SU-DHL-6 (cell line): ENCODE data around the gene ACAN.

Source experiments
- H2AFZ ChIP-seq: fragments of 200-600 bp; sonication (generic); 2 replicates; pipeline ENCODE4 v1.6.1; 2014; ENCODE audit warnings: low read depth, mild to moderate bottlenecking, moderate library complexity, mixed read lengths, antibody characterized with exemption, low read length; ENCODE audit not compliant: severe bottlenecking
- H3F3A ChIP-seq: fragments of 200-600 bp; shearing (Covaris generic); 2 replicates; pipeline ENCODE4 v1.6.0; 2016; ENCODE audit warnings: antibody characterized with exemption, mild to moderate bottlenecking; ENCODE audit not compliant: insufficient read depth
- H3K27ac ChIP-seq: fragments of 200-600 bp; sonication (generic); 2 replicates; pipeline ENCODE4 v1.5.1; 2016; ENCODE audit warnings: low read depth, mild to moderate bottlenecking, low read length, moderate library complexity, mixed read lengths
- H3K27me3 ChIP-seq: fragments of 200-600 bp; sonication (generic), shearing (Covaris generic); 2 replicates; pipeline ENCODE4 v1.6.0; 2014; ENCODE audit warnings: mild to moderate bottlenecking, low read length
- H3K36me3 ChIP-seq: fragments of 200-600 bp; sonication (generic); 2 replicates; pipeline ENCODE4 v1.6.1; 2014; ENCODE audit warnings: mild to moderate bottlenecking, low read length, mixed read lengths
- H3K4me2 ChIP-seq: fragments of 300-600, 200-600 bp; shearing (Covaris generic), sonication (generic); 2 replicates; pipeline ENCODE4 v1.6.0; 2014; ENCODE audit warnings: low read length, low read depth, mild to moderate bottlenecking; ENCODE audit not compliant: poor library complexity, severe bottlenecking
- H3K4me3 ChIP-seq: fragments of 200-600 bp; sonication (generic); 2 replicates; pipeline ENCODE4 v1.5.1; 2014; ENCODE audit warnings: antibody characterized with exemption, low read length, mild to moderate bottlenecking, mixed read lengths; ENCODE audit not compliant: insufficient read depth, poor library complexity, severe bottlenecking
- H3K79me2 ChIP-seq: fragments of 200-600 bp; sonication (generic); 2 replicates; pipeline ENCODE4 v1.6.1; 2014; ENCODE audit warnings: mild to moderate bottlenecking, low read length, moderate library complexity; ENCODE audit not compliant: insufficient read depth
- H3K9ac ChIP-seq: fragments of 200-600 bp; sonication (generic); 2 replicates; pipeline ENCODE4 v1.7.0; 2014; ENCODE audit warnings: mild to moderate bottlenecking, low read length
- H3K9me2 ChIP-seq: fragments of 200-600 bp; sonication (generic); replicated peaks from 2 replicates; pipeline ENCODE4 v1.6.1; 2014; ENCODE audit warnings: low read length; ENCODE audit not compliant: insufficient read depth
- H3K9me3 ChIP-seq: fragments of 200-600 bp; sonication (generic); 2 replicates; pipeline ENCODE4 v1.6.1; 2014; ENCODE audit warnings: low read length, mixed read lengths; ENCODE audit not compliant: insufficient read depth
- H4K20me1 ChIP-seq: fragments of 200-600 bp; sonication (generic); 2 replicates; pipeline ENCODE4 v1.6.1; 2014; ENCODE audit warnings: low read depth, mild to moderate bottlenecking, antibody characterized with exemption, low read length, moderate library complexity, mixed read lengths
- EZH2phosphoT487 ChIP-seq: fragments of 200-600 bp; sonication (generic), shearing (Covaris generic); conservative IDR thresholded peaks from 2 replicates; pipeline ENCODE4 v1.6.1; 2018; ENCODE audit warnings: mild to moderate bottlenecking, antibody characterized with exemption, low read length, moderate library complexity, mixed read lengths
- TF ChIP-seq, protein P1 (sequence below): fragments of 200-600 bp; sonication (generic); IDR thresholded peaks from one replicate; pipeline ENCODE4 v1.5.1; 2017; ENCODE audit warnings: antibody characterized with exemption, mild to moderate bottlenecking, low read length, moderate library complexity; ENCODE audit not compliant: insufficient read depth, poor library complexity, severe bottlenecking

ACAN gene

DNA sequence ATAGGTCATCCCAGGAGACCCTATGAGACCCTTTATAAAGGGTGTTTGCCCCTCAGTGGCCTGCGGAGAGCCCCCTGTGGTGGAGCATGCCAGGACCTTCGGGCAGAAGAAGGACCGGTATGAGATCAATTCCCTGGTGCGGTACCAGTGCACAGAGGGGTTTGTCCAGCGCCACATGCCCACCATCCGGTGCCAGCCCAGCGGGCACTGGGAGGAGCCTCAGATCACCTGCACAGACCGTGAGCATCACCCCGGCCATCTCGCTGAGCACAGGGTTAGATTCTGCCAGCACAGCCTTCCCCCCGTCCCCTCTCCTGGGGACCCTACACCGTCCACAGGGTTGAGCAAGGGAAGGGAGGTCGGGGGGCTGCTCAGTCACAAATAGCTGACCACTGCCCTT lies 70.5 kb downstream of the ACAN start:
- no peaks in the 10 kb centered on the region for H3K9me3 ChIP-seq
- H3K79me2 ChIP-seq: no peaks in the 10 kb centered on the region
- TF ChIP-seq, protein P1, sequence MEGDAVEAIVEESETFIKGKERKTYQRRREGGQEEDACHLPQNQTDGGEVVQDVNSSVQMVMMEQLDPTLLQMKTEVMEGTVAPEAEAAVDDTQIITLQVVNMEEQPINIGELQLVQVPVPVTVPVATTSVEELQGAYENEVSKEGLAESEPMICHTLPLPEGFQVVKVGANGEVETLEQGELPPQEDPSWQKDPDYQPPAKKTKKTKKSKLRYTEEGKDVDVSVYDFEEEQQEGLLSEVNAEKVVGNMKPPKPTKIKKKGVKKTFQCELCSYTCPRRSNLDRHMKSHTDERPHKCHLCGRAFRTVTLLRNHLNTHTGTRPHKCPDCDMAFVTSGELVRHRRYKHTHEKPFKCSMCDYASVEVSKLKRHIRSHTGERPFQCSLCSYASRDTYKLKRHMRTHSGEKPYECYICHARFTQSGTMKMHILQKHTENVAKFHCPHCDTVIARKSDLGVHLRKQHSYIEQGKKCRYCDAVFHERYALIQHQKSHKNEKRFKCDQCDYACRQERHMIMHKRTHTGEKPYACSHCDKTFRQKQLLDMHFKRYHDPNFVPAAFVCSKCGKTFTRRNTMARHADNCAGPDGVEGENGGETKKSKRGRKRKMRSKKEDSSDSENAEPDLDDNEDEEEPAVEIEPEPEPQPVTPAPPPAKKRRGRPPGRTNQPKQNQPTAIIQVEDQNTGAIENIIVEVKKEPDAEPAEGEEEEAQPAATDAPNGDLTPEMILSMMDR: no peak
- TF ChIP-seq EZH2phosphoT487: no peak
- H2AFZ ChIP-seq: no peak overlapping the region
- H3K27ac ChIP-seq: no peak overlapping the region
- H3K4me2 ChIP-seq: no peak overlapping the region
- no peaks in the 10 kb centered on the region for H3K9me2 ChIP-seq
- no peaks in the 10 kb centered on the region for H4K20me1 ChIP-seq
- H3K4me3 ChIP-seq: no peak overlapping the region
- no peaks in the 10 kb centered on the region for H3K36me3 ChIP-seq
- H3F3A ChIP-seq: no peaks in the 10 kb centered on the region
- no peaks in the 10 kb centered on the region for H3K27me3 ChIP-seq
- H3K9ac ChIP-seq: no peak overlapping the region

DNA sequence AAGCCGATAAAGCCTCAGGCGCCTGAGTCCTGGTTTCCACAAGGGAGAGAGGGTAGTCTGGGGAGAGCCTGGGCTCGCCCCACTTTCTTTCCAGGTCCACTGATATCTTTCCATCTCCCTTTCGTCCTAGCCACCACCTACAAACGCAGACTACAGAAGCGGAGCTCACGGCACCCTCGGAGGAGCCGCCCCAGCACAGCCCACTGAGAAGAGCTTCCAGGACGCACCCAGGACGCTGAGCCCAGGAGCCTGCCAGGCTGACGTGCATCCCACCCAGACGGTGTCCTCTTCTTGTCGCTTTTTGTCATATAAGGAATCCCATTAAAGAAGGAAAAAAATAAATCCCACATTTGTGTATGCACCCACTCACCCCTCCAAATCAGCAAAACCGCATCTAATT lies 71.0 kb downstream of the ACAN start:
- Histone ChIP-seq H3K79me2 (no peaks in the 10 kb centered on the region), H2AFZ (no peak overlapping the region), H3K9me2 (no peaks in the 10 kb centered on the region), H3K4me3 (no peak overlapping the region), H3K9me3 (no peaks in the 10 kb centered on the region), H3K36me3 (no peaks in the 10 kb centered on the region), H4K20me1 (no peaks in the 10 kb centered on the region), H3K9ac (no peak overlapping the region), H3K27me3 (no peaks in the 10 kb centered on the region), H3K4me2 (no peak overlapping the region), H3F3A (no peaks in the 10 kb centered on the region), H3K27ac (no peak overlapping the region)
- TF ChIP-seq, protein P1: no peak
- no peak for TF ChIP-seq EZH2phosphoT487

DNA sequence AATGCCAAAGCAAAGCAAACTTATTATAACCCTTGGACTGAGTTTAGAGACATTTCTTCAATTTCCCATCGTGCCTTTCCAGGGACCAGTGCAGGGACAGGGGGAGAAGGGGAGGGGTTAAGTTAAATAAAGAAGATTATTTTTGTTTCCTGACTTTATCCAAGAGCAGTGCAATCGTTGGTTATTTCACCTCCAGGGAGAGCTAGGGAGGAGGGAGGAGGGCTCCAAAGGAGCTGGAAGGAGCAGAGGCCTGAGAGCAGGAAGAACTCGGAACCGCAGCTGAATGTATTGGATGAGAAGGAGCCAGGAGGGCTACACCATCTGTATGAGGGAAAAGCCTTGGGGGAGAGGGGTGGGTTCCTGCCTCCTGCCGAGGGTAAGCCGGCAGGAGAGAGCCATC lies 71.4 kb downstream of the ACAN start:
- no peaks in the 10 kb centered on the region for H3F3A ChIP-seq
- H3K27me3 ChIP-seq: no peaks in the 10 kb centered on the region
- no peaks in the 10 kb centered on the region for H4K20me1 ChIP-seq
- H3K4me3 ChIP-seq: no peak overlapping the region
- H3K79me2 ChIP-seq: no peaks in the 10 kb centered on the region
- H3K4me2 ChIP-seq: no peak overlapping the region
- H3K9me2 ChIP-seq: no peaks in the 10 kb centered on the region
- no peak overlapping the region for H2AFZ ChIP-seq
- TF ChIP-seq, protein P1: no peak
- no peak for TF ChIP-seq EZH2phosphoT487
- H3K36me3 ChIP-seq: no peaks in the 10 kb centered on the region
- no peak overlapping the region for H3K27ac ChIP-seq
- no peaks in the 10 kb centered on the region for H3K9me3 ChIP-seq
- H3K9ac ChIP-seq: no peak overlapping the region
